Trophoblast cell (in vitro differentiated cells and primary cell): Measurements from ENCODE around the gene CELA3B.
"Not testable (repeated sequence)": the region's sequence is repeated elsewhere in the genome, so short reads cannot be mapped to it uniquely, and the experiment has no call there.

ENCODE experiments used
- DNase-seq, 2 donors: peaks; one replicate each; pipeline ENCODE4 v3.0.0-alpha.2; 2016
- H2AFZ ChIP-seq: 2 replicates; pipeline ENCODE4 v1.6.1; 2013; ENCODE audit warnings: low read length, moderate library complexity, mild to moderate bottlenecking; ENCODE audit not compliant: insufficient read depth, poor library complexity
- H2AK5ac ChIP-seq: 2 replicates; pipeline ENCODE4 v1.6.1; 2013; ENCODE audit warnings: mild to moderate bottlenecking, low read length
- H2BK120ac ChIP-seq: 2 replicates; pipeline ENCODE4 v1.6.1; 2013; ENCODE audit warnings: low read length, mild to moderate bottlenecking, moderate library complexity; ENCODE audit not compliant: insufficient read depth, poor library complexity
- H2BK12ac ChIP-seq: 2 replicates; pipeline ENCODE4 v1.6.1; 2013; ENCODE audit warnings: mild to moderate bottlenecking, low read length, moderate library complexity
- H2BK5ac ChIP-seq: 2 replicates; pipeline ENCODE4 v1.6.1; 2013; ENCODE audit warnings: low read length, low read depth, moderate library complexity, mild to moderate bottlenecking; ENCODE audit not compliant: poor library complexity
- H3K14ac ChIP-seq: 2 replicates; pipeline ENCODE4 v1.6.1; 2013; ENCODE audit warnings: mild to moderate bottlenecking, low read length
- H3K18ac ChIP-seq: 2 replicates; pipeline ENCODE4 v1.6.1; 2013; ENCODE audit warnings: mild to moderate bottlenecking, low read length
- H3K23ac ChIP-seq: 2 replicates; pipeline ENCODE4 v1.6.1; 2013; ENCODE audit warnings: low read length
- H3K27ac ChIP-seq: 2 replicates; pipeline ENCODE4 v1.5.1; 2013; ENCODE audit warnings: low read depth, mild to moderate bottlenecking, inconsistent platforms, low read length, moderate library complexity
- H3K27me3 ChIP-seq: 2 replicates; pipeline ENCODE4 v1.6.1; 2013; ENCODE audit warnings: inconsistent platforms, mild to moderate bottlenecking, low read length, moderate library complexity; ENCODE audit not compliant: insufficient read depth
- H3K36me3 ChIP-seq, 2 experiments: 1 replicate in 1 of 2; 2 replicates in 1 of 2; pipeline ENCODE4 v1.6.1; 2013; ENCODE audit warnings: low read length in 2 of 2, mild to moderate bottlenecking in 2 of 2, moderate library complexity in 1 of 2; ENCODE audit not compliant: insufficient read depth in 2 of 2, control insufficient read depth in 1 of 2
- H3K4ac ChIP-seq: 2 replicates; pipeline ENCODE4 v1.6.1; 2013; ENCODE audit warnings: low read depth, mild to moderate bottlenecking, low read length, moderate library complexity
- H3K4me1 ChIP-seq, 2 experiments: 1 replicate in 1 of 2; 2 replicates in 1 of 2; pipeline ENCODE4 v1.6.1; 2013; ENCODE audit warnings: low read length in 2 of 2, mild to moderate bottlenecking in 2 of 2, moderate library complexity in 1 of 2; ENCODE audit not compliant: insufficient read depth in 2 of 2, control insufficient read depth in 1 of 2
- H3K4me2 ChIP-seq: 2 replicates; pipeline ENCODE4 v1.6.1; 2013; ENCODE audit warnings: inconsistent platforms, mild to moderate bottlenecking, low read length, moderate library complexity
- H3K4me3 ChIP-seq: 2 replicates; pipeline ENCODE4 v1.5.1; 2013; ENCODE audit warnings: mild to moderate bottlenecking, low read depth, low read length, inconsistent platforms
- H3K79me1 ChIP-seq: one replicate; pipeline ENCODE4 v1.6.1; 2013; ENCODE audit warnings: low read length
- H3K79me2 ChIP-seq: 2 replicates; pipeline ENCODE4 v1.6.1; 2013; ENCODE audit warnings: low read length, mild to moderate bottlenecking; ENCODE audit not compliant: control insufficient read depth, insufficient read depth, poor library complexity
- H3K9ac ChIP-seq: 2 replicates; pipeline ENCODE4 v1.6.1; 2013; ENCODE audit warnings: mild to moderate bottlenecking, low read length
- H3K9me3 ChIP-seq: 2 replicates; pipeline ENCODE4 v1.6.1; 2013; ENCODE audit warnings: low read depth, mild to moderate bottlenecking, control low read depth, inconsistent platforms, low read length; ENCODE audit not compliant: insufficient read depth
- H4K12ac ChIP-seq: 2 replicates; pipeline ENCODE4 v1.6.1; 2013; ENCODE audit warnings: low read depth, mild to moderate bottlenecking, low read length, moderate library complexity
- H4K8ac ChIP-seq: 2 replicates; pipeline ENCODE4 v1.6.1; 2013; ENCODE audit warnings: low read depth, mild to moderate bottlenecking, low read length, moderate library complexity
- H4K91ac ChIP-seq: one replicate; pipeline ENCODE4 v1.6.1; 2013; ENCODE audit warnings: low read depth, mild to moderate bottlenecking, low read length, moderate library complexity
- WGBS: extraction: QIAGEN DNeasy Blood & Tissue Kit; methylation state at CpG from one replicate; pipeline ENCODE4 v1.1.7; 2013; ENCODE audit warnings: missing lambda C conversion rate; ENCODE audit not compliant: insufficient read length, insufficient coverage; ENCODE audit errors: extremely low coverage; 5-methylcytosine and 5-hydroxymethylcytosine counted together

Gene CELA3B

GRCh38 chr1:22002461-22002860 lies 25.6 kb downstream of the CELA3B start:
- DNase-seq, H3K4ac ChIP-seq, H3K4me1 ChIP-seq, H3K9ac ChIP-seq, H2AFZ ChIP-seq, H3K18ac ChIP-seq, H3K79me2 ChIP-seq, H3K36me3 ChIP-seq, H3K4me3 ChIP-seq, H4K91ac ChIP-seq, H4K8ac ChIP-seq, H3K27me3 ChIP-seq, H3K9me3 ChIP-seq, H3K27ac ChIP-seq, H3K79me1 ChIP-seq, H2BK5ac ChIP-seq, H3K14ac ChIP-seq, H3K23ac ChIP-seq, H2BK12ac ChIP-seq, H2BK120ac ChIP-seq, H4K12ac ChIP-seq, H2AK5ac ChIP-seq, H3K4me2 ChIP-seq: not testable (repeated sequence)
- no CpG with 5 or more reads among the region's 5 CpGs for WGBS

GRCh38 chr1:22002875-22003274 lies 26.1 kb downstream of the CELA3B start:
- H3K4ac ChIP-seq, H3K18ac ChIP-seq, H4K91ac ChIP-seq, H2BK5ac ChIP-seq, DNase-seq, H2BK120ac ChIP-seq, H3K79me2 ChIP-seq, H3K9me3 ChIP-seq, H2AFZ ChIP-seq, H4K12ac ChIP-seq, H4K8ac ChIP-seq, H2BK12ac ChIP-seq, H3K4me2 ChIP-seq, H3K79me1 ChIP-seq, H3K9ac ChIP-seq, H3K27ac ChIP-seq, H3K4me3 ChIP-seq, H3K4me1 ChIP-seq, H3K36me3 ChIP-seq, H3K23ac ChIP-seq, H3K14ac ChIP-seq, H2AK5ac ChIP-seq, H3K27me3 ChIP-seq: not testable (repeated sequence)
- WGBS: no CpG with 5 or more reads among the region's 8 CpGs

- H4K8ac ChIP-seq, H3K27me3 ChIP-seq, H2BK12ac ChIP-seq, H2AK5ac ChIP-seq, H3K4me2 ChIP-seq, H3K23ac ChIP-seq, H3K14ac ChIP-seq, H3K9ac ChIP-seq, H4K12ac ChIP-seq, H2BK5ac ChIP-seq, H3K36me3 ChIP-seq, H3K4me3 ChIP-seq, DNase-seq, H3K4me1 ChIP-seq, H2BK120ac ChIP-seq, H3K18ac ChIP-seq, H4K91ac ChIP-seq, H3K79me2 ChIP-seq, H3K27ac ChIP-seq, H2AFZ ChIP-seq, H3K79me1 ChIP-seq, H3K4ac ChIP-seq, H3K9me3 ChIP-seq: not testable (repeated sequence)
- no CpG with 5 or more reads among the region's 3 CpGs for WGBS
These were observed 27.1 kb downstream of the CELA3B start for GRCh38 chr1:22003959-22004358.

GRCh38 chr1:22005261-22006149 lies 28.7 kb downstream of the CELA3B start:
- WGBS: no CpG with 5 or more reads among the region's 18 CpGs
- not testable (repeated sequence) for H4K8ac ChIP-seq, H4K12ac ChIP-seq, H4K91ac ChIP-seq, H3K9ac ChIP-seq, H3K79me2 ChIP-seq, H2BK12ac ChIP-seq, H3K23ac ChIP-seq, H3K4ac ChIP-seq, H3K14ac ChIP-seq, H3K4me2 ChIP-seq, H2AFZ ChIP-seq, H3K36me3 ChIP-seq, H3K27me3 ChIP-seq, H2AK5ac ChIP-seq, H2BK5ac ChIP-seq, H3K18ac ChIP-seq, H3K4me3 ChIP-seq, H3K79me1 ChIP-seq, H3K9me3 ChIP-seq, H3K4me1 ChIP-seq, H2BK120ac ChIP-seq, H3K27ac ChIP-seq
- peak; percentile 11 to 75 for DNase-seq
